ENCODE results near the gene PAFAH1B2.

DNA sequence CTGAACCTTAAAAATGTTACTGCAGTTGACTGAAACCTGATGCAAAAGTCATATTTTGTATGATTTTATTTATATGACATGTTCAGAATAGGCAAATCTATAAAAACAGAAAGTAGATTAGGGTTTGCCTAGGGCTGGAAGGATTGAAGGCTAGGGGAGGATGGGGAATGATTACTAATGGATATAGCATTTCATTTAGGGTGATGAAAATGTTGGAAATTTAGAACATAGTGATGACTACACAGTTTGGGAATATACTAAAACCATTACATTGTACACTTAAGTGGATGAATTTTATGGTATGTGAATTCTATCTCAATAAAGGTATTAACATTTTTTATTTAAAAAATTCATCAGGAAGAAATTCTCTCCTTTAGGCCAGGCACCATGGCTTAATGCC, 22.9 kb upstream of the PAFAH1B2 start:
- TF ChIP-seq, protein P1, sequence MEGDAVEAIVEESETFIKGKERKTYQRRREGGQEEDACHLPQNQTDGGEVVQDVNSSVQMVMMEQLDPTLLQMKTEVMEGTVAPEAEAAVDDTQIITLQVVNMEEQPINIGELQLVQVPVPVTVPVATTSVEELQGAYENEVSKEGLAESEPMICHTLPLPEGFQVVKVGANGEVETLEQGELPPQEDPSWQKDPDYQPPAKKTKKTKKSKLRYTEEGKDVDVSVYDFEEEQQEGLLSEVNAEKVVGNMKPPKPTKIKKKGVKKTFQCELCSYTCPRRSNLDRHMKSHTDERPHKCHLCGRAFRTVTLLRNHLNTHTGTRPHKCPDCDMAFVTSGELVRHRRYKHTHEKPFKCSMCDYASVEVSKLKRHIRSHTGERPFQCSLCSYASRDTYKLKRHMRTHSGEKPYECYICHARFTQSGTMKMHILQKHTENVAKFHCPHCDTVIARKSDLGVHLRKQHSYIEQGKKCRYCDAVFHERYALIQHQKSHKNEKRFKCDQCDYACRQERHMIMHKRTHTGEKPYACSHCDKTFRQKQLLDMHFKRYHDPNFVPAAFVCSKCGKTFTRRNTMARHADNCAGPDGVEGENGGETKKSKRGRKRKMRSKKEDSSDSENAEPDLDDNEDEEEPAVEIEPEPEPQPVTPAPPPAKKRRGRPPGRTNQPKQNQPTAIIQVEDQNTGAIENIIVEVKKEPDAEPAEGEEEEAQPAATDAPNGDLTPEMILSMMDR (IDR thresholded peaks at IDR 0.05; ENCODE audit: low read depth, low read length, poor library complexity, severe bottlenecking), result no peak
- TF ChIP-seq EZH2phosphoT487 (IDR thresholded peaks at IDR 0.05; ENCODE audit: borderline replicate concordance, low read length), result no peak
